A549 (cell line): ENCODE measurements around the gene NOTCH4. TPM values are rescaled to one million over a fixed set of nuclear protein-coding genes. Genes with fewer than 3 reads are reported as not detected.

Experiments used
- ATAC-seq, 2 experiments: fragments of 200-7000 bp in 1 of 2; fragments of >200 bp in 1 of 2; cut with Nextera tagmentation in 1 of 2; cut with Tn5 transposase in 1 of 2; 3 replicates each; pipeline versions ENCODE4 v1.8.0 to v1.9.1; 2018 to 2020; ENCODE audit warnings: mild to moderate bottlenecking in 1 of 2, moderate library complexity in 1 of 2
- CTCF ChIA-PET: fragments of 300-600 bp; sonication (Branson Sonifier 250); formaldehyde crosslinking; extraction: SDS; loops from one replicate; lab custom pipeline; 2021; ENCODE audit warnings: antibody characterized with exemption, inconsistent platforms; lab: Yijun Ruan, JAX
- POLR2A ChIA-PET: fragments of 350-600 bp; formaldehyde crosslinking; extraction: SDS; loops from one replicate; lab custom pipeline; 2021; ENCODE audit warnings: antibody characterized with exemption, inconsistent platforms; lab: Yijun Ruan, JAX
- DNase-seq, 2 experiments: peaks; one replicate each; pipeline versions ENCODE4 v3.0.0 to v3.0.0-alpha.2; 2011 to 2016; ENCODE audit warnings: low read depth in 1 of 2, low spot score in 1 of 2
- FAIRE-seq: peaks from 2 replicates; lab custom pipeline; 2011; peaks lifted over from hg19 to GRCh38; lab: Jason Lieb, UNC
- H3K27ac ChIP-seq, 2 experiments: fragments of >200 bp; sonication (Bioruptor Twin); formaldehyde crosslinking; 3 replicates each; pipeline ENCODE4 v1.5.1; 2016 to 2017
- H3K4me1 ChIP-seq: fragments of >200 bp; sonication (Bioruptor Twin); formaldehyde crosslinking; 3 replicates; pipeline ENCODE4 v1.6.1; 2016
- H3K4me2 ChIP-seq: fragments of >200 bp; sonication (Bioruptor Twin); formaldehyde crosslinking; 3 replicates; pipeline ENCODE4 v1.6.1; 2016
- H3K4me3 ChIP-seq: fragments of >200 bp; sonication (Bioruptor Twin); formaldehyde crosslinking; 3 replicates; pipeline ENCODE4 v1.5.1; 2016
- H3K9me3 ChIP-seq: fragments of >200 bp; sonication (Bioruptor Twin); formaldehyde crosslinking; 3 replicates; pipeline ENCODE4 v1.6.1; 2016
- CBX2 ChIP-seq: fragments of 200-600 bp; sonication (generic); IDR thresholded peaks from 2 replicates; pipeline ENCODE4 v1.6.1; 2016; ENCODE audit warnings: low read depth, mild to moderate bottlenecking, borderline replicate concordance
- CBX8 ChIP-seq: fragments of 200-600 bp; sonication (generic); IDR thresholded peaks from 2 replicates; pipeline ENCODE4 v1.6.1; 2016
- CHD2 ChIP-seq: fragments of 150-350 bp; IDR thresholded peaks from 2 replicates; pipeline ENCODE4 v1.6.1; 2014; ENCODE audit warnings: low read length; ENCODE audit not compliant: partially characterized antibody
- EHMT2 ChIP-seq: fragments of 200-600 bp; sonication (generic); IDR thresholded peaks from 2 replicates; pipeline ENCODE4 v1.6.1; 2016; ENCODE audit warnings: antibody characterized with exemption, low read depth, mild to moderate bottlenecking, moderate library complexity
- ESRRA ChIP-seq: fragments of 150-350 bp; IDR thresholded peaks from 2 replicates; pipeline ENCODE4 v1.6.1; 2014; ENCODE audit warnings: mild to moderate bottlenecking, low read length, borderline replicate concordance
- FOXS1 ChIP-seq: fragments of 250-450 bp; sonication (Bioruptor Pico); IDR thresholded peaks from 2 replicates; pipeline ENCODE4 v1.5.0; 2020; ENCODE audit warnings: mild to moderate bottlenecking, moderate library complexity
- HDAC2 ChIP-seq: fragments of 200-600 bp; sonication (generic); IDR thresholded peaks from 2 replicates; pipeline ENCODE4 v1.6.1; 2016
- HEYL ChIP-seq: fragments of 250-450 bp; sonication (Bioruptor Pico); IDR thresholded peaks from 2 replicates; pipeline ENCODE4 v1.8.0; 2021; ENCODE audit warnings: mild to moderate bottlenecking, moderate library complexity
- HOXB13 ChIP-seq: fragments of 250-450 bp; sonication (Bioruptor Pico); IDR thresholded peaks from 2 replicates; pipeline ENCODE4 v1.5.0; 2020; ENCODE audit warnings: low read depth, mild to moderate bottlenecking, moderate library complexity
- NR3C1 ChIP-seq: fragments of >200 bp; sonication (Bioruptor Twin); formaldehyde crosslinking; IDR thresholded peaks from 3 replicates; pipeline ENCODE4 v1.6.1; 2017
- POLR2A ChIP-seq: IDR thresholded peaks from 2 replicates; pipeline ENCODE4 v1.6.1; 2012; ENCODE audit warnings: mild to moderate bottlenecking, low read length
- RAD21 ChIP-seq, 2 experiments: fragments of >200 bp in 1 of 2; sonication (Bioruptor Twin) in 1 of 2; formaldehyde crosslinking in 1 of 2; IDR thresholded peaks in 1 of 2; conservative IDR thresholded peaks in 1 of 2; 2 replicates in 1 of 2; 3 replicates in 1 of 2; pipeline ENCODE4 v1.6.1; 2012 to 2018; ENCODE audit warnings: inconsistent platforms in 1 of 2
- RARB ChIP-seq: fragments of 250-450 bp; sonication (Bioruptor Pico); IDR thresholded peaks from 2 replicates; pipeline ENCODE4 v1.8.0; 2021; ENCODE audit warnings: mild to moderate bottlenecking, moderate library complexity
- SREBF2 ChIP-seq: fragments of 450-650 bp; IDR thresholded peaks from 2 replicates; pipeline ENCODE4 v1.6.1; 2014; ENCODE audit warnings: mild to moderate bottlenecking, moderate library complexity
- ZSCAN20 ChIP-seq: fragments of 250-450 bp; sonication (Bioruptor Pico); IDR thresholded peaks from 2 replicates; pipeline ENCODE4 v1.8.0; 2022; ENCODE audit warnings: mild to moderate bottlenecking, moderate library complexity
- WGBS: methylation state at CpG from one replicate; pipeline ENCODE4 v1.1.6; 2017; ENCODE audit errors: missing lambda C conversion rate; 5-methylcytosine and 5-hydroxymethylcytosine counted together
- polyA plus RNA-seq, 4 experiments: library from polyadenylated mRNA; depleted of rRNA in 3 of 4; stranded (reverse); fragments of >200 nt; fragmentation: RNase III in 1 of 4; extraction: RNeasy Plus Mini Kit Qiagen cat#74134 plus additional on column Dnase treatment in 1 of 4; gene quantifications; 2 replicates in 3 of 4; 3 replicates in 1 of 4; pipeline ENCODE4 v1.2.3, GENCODE V29; 2011 to 2017
- TF ChIP-seq, protein P1 (sequence below): fragments of 250-450 bp; sonication (Bioruptor Pico); IDR thresholded peaks from 2 replicates; pipeline ENCODE4 v1.5.0; 2021; ENCODE audit warnings: mild to moderate bottlenecking, moderate library complexity, borderline replicate concordance
- TF ChIP-seq, protein P2 (sequence below): fragments of 450-650 bp; IDR thresholded peaks from 2 replicates; pipeline ENCODE4 v1.6.1; 2014; ENCODE audit warnings: antibody characterized with exemption
- TF ChIP-seq, protein P3 (sequence below): fragments of 200-600 bp; sonication (generic); IDR thresholded peaks from 2 replicates; pipeline ENCODE4 v1.6.1; 2016; ENCODE audit warnings: antibody characterized with exemption, mild to moderate bottlenecking, moderate library complexity

The NOTCH4 gene
- polyA plus RNA-seq, 2 of the 4 experiments (the other 2 are of a cell fraction), result 0.32 to 0.70 TPM

DNA sequence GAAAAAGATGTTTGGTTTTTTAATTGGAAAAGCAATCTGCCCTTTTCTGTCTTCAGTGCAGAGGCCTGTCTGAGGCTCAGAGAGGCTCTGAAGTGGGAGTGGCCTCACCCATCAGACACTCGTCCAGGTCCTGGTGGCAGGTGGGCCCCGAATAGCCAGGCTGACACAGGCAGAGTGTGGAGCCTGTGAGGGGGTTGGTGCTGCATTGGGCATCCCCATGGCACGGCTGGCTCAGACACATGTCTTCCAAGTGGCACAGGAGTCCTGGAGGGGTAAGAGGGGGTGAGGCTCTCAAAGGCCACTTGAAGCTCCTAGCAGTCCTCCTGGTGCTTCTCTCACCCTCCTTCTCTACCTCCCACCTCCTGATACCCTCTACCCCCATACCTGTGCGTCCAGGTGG lies 3.8 kb downstream of the NOTCH4 start:
- H3K4me1 ChIP-seq, result no peaks in the 10 kb centered on the region
- H3K27ac ChIP-seq, result no peak overlapping the region
- FAIRE-seq (no peak), DNase-seq (no peak), ATAC-seq (no peak)
- TF ChIP-seq CBX8 (no peak), SREBF2 (no peak)
- TF ChIP-seq, protein P1, sequence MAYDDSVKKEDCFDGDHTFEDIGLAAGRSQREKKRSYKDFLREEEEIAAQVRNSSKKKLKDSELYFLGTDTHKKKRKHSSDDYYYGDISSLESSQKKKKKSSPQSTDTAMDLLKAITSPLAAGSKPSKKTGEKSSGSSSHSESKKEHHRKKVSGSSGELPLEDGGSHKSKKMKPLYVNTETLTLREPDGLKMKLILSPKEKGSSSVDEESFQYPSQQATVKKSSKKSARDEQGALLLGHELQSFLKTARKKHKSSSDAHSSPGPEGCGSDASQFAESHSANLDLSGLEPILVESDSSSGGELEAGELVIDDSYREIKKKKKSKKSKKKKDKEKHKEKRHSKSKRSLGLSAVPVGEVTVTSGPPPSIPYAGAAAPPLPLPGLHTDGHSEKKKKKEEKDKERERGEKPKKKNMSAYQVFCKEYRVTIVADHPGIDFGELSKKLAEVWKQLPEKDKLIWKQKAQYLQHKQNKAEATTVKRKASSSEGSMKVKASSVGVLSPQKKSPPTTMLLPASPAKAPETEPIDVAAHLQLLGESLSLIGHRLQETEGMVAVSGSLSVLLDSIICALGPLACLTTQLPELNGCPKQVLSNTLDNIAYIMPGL (CRISPR knock-in tag), result no peak
- no peak overlapping the region for H3K4me2 ChIP-seq
- ChIA-PET CTCF (no interaction called here), POLR2A (no interaction called here)
- 22% methylated on average over 4 of the region's 4 CpGs for WGBS
- no peaks in the 10 kb centered on the region for H3K9me3 ChIP-seq
- no peak overlapping the region for H3K4me3 ChIP-seq

DNA sequence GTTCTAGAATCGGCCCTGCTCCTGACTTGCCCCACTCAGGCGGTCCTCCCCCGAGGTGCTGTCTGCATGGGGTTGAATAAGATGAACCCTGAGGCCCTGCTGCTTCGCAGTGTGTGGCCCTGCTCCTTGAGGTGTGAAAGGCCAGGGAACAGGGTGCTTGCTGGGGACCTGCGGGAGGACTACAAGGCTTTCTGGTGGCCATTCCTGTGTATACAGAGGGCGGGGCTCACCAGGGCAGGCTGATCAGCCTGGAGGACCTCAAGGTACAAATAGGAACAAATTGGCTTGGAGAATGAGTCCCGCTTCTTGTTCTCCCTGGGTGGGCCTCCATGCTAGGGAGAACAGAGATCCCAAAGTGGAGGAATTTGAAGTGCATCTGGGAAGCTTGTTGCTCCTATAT lies 5.7 kb downstream of the NOTCH4 start:
- 34% methylated on average over 3 of the region's 7 CpGs for WGBS
- H3K4me2 ChIP-seq, result no peak overlapping the region
- TF ChIP-seq HEYL (CRISPR knock-in tag), result no peak
- TF ChIP-seq HDAC2, result no peak
- no peak for TF ChIP-seq CHD2
- no peak for TF ChIP-seq NR3C1
- TF ChIP-seq CBX2, result no peak
- TF ChIP-seq RARB (CRISPR knock-in tag), result no peak
- TF ChIP-seq, protein P2, sequence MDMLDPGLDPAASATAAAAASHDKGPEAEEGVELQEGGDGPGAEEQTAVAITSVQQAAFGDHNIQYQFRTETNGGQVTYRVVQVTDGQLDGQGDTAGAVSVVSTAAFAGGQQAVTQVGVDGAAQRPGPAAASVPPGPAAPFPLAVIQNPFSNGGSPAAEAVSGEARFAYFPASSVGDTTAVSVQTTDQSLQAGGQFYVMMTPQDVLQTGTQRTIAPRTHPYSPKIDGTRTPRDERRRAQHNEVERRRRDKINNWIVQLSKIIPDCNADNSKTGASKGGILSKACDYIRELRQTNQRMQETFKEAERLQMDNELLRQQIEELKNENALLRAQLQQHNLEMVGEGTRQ, result no peak
- TF ChIP-seq CBX8, result no peak
- TF ChIP-seq RAD21 (conservative IDR thresholded peaks at IDR 0.05 in 1 of 2, IDR thresholded peaks at IDR 0.05 in 1 of 2), result no peak
- no peaks in the 10 kb centered on the region for H3K9me3 ChIP-seq
- no peak for DNase-seq
- no peak overlapping the region for H3K4me3 ChIP-seq
- FAIRE-seq, result no peak
- no peak for ATAC-seq
- H3K4me1 ChIP-seq, result no peaks in the 10 kb centered on the region
- no peak overlapping the region for H3K27ac ChIP-seq
- CTCF ChIA-PET, result no interaction called here
- POLR2A ChIA-PET, result no interaction called here

- FAIRE-seq, result no peak
- no peak for ATAC-seq
- TF ChIP-seq HOXB13, result no peak
- TF ChIP-seq POLR2A, result no peak
- TF ChIP-seq ESRRA, result no peak
- no peak for TF ChIP-seq FOXS1 (CRISPR knock-in tag)
- no peak for TF ChIP-seq ZSCAN20 (CRISPR knock-in tag)
- TF ChIP-seq, protein P3, sequence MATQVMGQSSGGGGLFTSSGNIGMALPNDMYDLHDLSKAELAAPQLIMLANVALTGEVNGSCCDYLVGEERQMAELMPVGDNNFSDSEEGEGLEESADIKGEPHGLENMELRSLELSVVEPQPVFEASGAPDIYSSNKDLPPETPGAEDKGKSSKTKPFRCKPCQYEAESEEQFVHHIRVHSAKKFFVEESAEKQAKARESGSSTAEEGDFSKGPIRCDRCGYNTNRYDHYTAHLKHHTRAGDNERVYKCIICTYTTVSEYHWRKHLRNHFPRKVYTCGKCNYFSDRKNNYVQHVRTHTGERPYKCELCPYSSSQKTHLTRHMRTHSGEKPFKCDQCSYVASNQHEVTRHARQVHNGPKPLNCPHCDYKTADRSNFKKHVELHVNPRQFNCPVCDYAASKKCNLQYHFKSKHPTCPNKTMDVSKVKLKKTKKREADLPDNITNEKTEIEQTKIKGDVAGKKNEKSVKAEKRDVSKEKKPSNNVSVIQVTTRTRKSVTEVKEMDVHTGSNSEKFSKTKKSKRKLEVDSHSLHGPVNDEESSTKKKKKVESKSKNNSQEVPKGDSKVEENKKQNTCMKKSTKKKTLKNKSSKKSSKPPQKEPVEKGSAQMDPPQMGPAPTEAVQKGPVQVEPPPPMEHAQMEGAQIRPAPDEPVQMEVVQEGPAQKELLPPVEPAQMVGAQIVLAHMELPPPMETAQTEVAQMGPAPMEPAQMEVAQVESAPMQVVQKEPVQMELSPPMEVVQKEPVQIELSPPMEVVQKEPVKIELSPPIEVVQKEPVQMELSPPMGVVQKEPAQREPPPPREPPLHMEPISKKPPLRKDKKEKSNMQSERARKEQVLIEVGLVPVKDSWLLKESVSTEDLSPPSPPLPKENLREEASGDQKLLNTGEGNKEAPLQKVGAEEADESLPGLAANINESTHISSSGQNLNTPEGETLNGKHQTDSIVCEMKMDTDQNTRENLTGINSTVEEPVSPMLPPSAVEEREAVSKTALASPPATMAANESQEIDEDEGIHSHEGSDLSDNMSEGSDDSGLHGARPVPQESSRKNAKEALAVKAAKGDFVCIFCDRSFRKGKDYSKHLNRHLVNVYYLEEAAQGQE, result no peak
- no peak for TF ChIP-seq EHMT2
- no peak for TF ChIP-seq RARB (CRISPR knock-in tag)
- 29% methylated on average over 1 of the region's 11 CpGs for WGBS
- Histone ChIP-seq H3K4me1 (no peaks in the 10 kb centered on the region), H3K9me3 (no peaks in the 10 kb centered on the region), H3K27ac (no peak overlapping the region), H3K4me3 (no peak overlapping the region), H3K4me2 (no peak overlapping the region)
- CTCF ChIA-PET, result interaction anchor here (1.1 kb wide), 1 partner anchor 98 kb away, joined by 4 read pairs; no protein-coding TSS in a partner anchor
- POLR2A ChIA-PET, result no interaction called here
- DNase-seq, result no peak
These were observed 6.9 kb downstream of the NOTCH4 start for GRCh38 chr6:32216998-32217397.
